Kidney epithelial cell (primary cell): Measurements from ENCODE around the gene PHC2. TPM values are rescaled to one million over a fixed set of nuclear protein-coding genes. Genes with fewer than 3 reads are reported as not detected.

Experiments used
- DNase-seq: peaks from one replicate; pipeline ENCODE4 v3.0.0-alpha.2; 2010; ENCODE audit warnings: low read depth
- H3K27me3 ChIP-seq: 2 replicates; pipeline ENCODE4 v1.6.0; 2011; ENCODE audit warnings: low read length; ENCODE audit not compliant: control insufficient read depth, insufficient read depth
- H3K36me3 ChIP-seq: 2 replicates; pipeline ENCODE4 v1.5.1; 2011; ENCODE audit warnings: low read length; ENCODE audit not compliant: control insufficient read depth, insufficient read depth
- H3K4me3 ChIP-seq: 2 replicates; pipeline ENCODE4 v1.5.1; 2011; ENCODE audit warnings: low read depth, mild to moderate bottlenecking, control low read depth, low read length
- CTCF ChIP-seq: IDR thresholded peaks from 2 replicates; pipeline ENCODE4 v1.5.1; 2011; ENCODE audit warnings: mild to moderate bottlenecking, moderate library complexity, low read length, control low read depth, inconsistent platforms; ENCODE audit not compliant: insufficient read depth, poor library complexity, severe bottlenecking
- total RNA-seq: library from RNA; depleted of rRNA; stranded (reverse); fragments of >200 nt; gene quantifications from 2 replicates; pipeline ENCODE4 v1.2.3, GENCODE V29; 2015

The PHC2 gene
- total RNA-seq, 1 donor from 2014 or later: 216 TPM

- no peak for TF ChIP-seq CTCF
- no peak for DNase-seq
- no peak overlapping the region for H3K4me3 ChIP-seq
- H3K36me3 ChIP-seq: peaks cover 2% of the 10 kb centered on the region
- H3K27me3 ChIP-seq: no peaks in the 10 kb centered on the region
These were observed 153.3 kb downstream of the PHC2 start for GRCh38 chr1:33277488-33278084.

- Histone ChIP-seq H3K4me3 (no peak overlapping the region), H3K27me3 (no peaks in the 10 kb centered on the region), H3K36me3 (peaks cover 2% of the 10 kb centered on the region)
- TF ChIP-seq CTCF: no peak
- no peak for DNase-seq
These were observed 154.2 kb downstream of the PHC2 start for GRCh38 chr1:33276573-33277298.

GRCh38 chr1:33275706-33276572 is 155.0 kb downstream of the PHC2 start:
- H3K36me3 ChIP-seq: no peaks in the 10 kb centered on the region
- H3K27me3 ChIP-seq: no peaks in the 10 kb centered on the region
- no peak for TF ChIP-seq CTCF
- no peak overlapping the region for H3K4me3 ChIP-seq
- no peak for DNase-seq

- H3K27me3 ChIP-seq: no peaks in the 10 kb centered on the region
- DNase-seq: no peak
- no peaks in the 10 kb centered on the region for H3K36me3 ChIP-seq
- no peak for TF ChIP-seq CTCF
- no peak overlapping the region for H3K4me3 ChIP-seq
These were observed 155.7 kb downstream of the PHC2 start for GRCh38 chr1:33275195-33275594.

GRCh38 chr1:33274446-33274845 is 156.4 kb downstream of the PHC2 start:
- no peak overlapping the region for H3K4me3 ChIP-seq
- no peak for TF ChIP-seq CTCF
- no peak for DNase-seq
- H3K27me3 ChIP-seq: no peaks in the 10 kb centered on the region
- no peaks in the 10 kb centered on the region for H3K36me3 ChIP-seq
